Measurements from ENCODE around the gene BMP8A. TPM values are rescaled to one million over a fixed set of nuclear protein-coding genes. Genes with fewer than 3 reads are reported as not detected.
"Not testable (repeated sequence)": the region's sequence is repeated elsewhere in the genome, so short reads cannot be mapped to it uniquely, and the experiment has no call there.

BMP8A gene
- total RNA-seq, 1 experiment from 2014 or later: 0.07 TPM

GRCh38 chr1:39508266-39508665, 16.8 kb downstream of the BMP8A start:
- Histone ChIP-seq H3K4me3 (ENCODE audit: insufficient read depth, low read depth, low read length) (no peak overlapping the region), H3K36me3 (replicated peaks; ENCODE audit: control insufficient read depth, insufficient read depth, low read length) (no peaks in the 10 kb centered on the region), H3K27me3 (ENCODE audit: control insufficient read depth, insufficient read depth, low read length) (no peaks in the 10 kb centered on the region)
- DNase-seq: no peak

GRCh38 chr1:39508857-39509305, 17.4 kb downstream of the BMP8A start:
- Histone ChIP-seq H3K4me3 (ENCODE audit: insufficient read depth, low read depth, low read length) (no peak overlapping the region), H3K36me3 (replicated peaks; ENCODE audit: control insufficient read depth, insufficient read depth, low read length) (no peaks in the 10 kb centered on the region), H3K27me3 (ENCODE audit: control insufficient read depth, insufficient read depth, low read length) (no peaks in the 10 kb centered on the region)
- DNase-seq: peak; percentile 39

GRCh38 chr1:39509360-39510009, 18.0 kb downstream of the BMP8A start:
- DNase-seq: peak; percentile 21
- no peak overlapping the region for H3K4me3 ChIP-seq (ENCODE audit: insufficient read depth, low read depth, low read length)
- H3K27me3 ChIP-seq (ENCODE audit: control insufficient read depth, insufficient read depth, low read length): peaks cover under 1% of the 10 kb centered on the region; the same call in 1 of the 2 replicates
- H3K36me3 ChIP-seq (replicated peaks; ENCODE audit: control insufficient read depth, insufficient read depth, low read length): no peaks in the 10 kb centered on the region

- H3K36me3 ChIP-seq (replicated peaks; ENCODE audit: control insufficient read depth, insufficient read depth, low read length); H3K27me3 ChIP-seq (ENCODE audit: control insufficient read depth, insufficient read depth, low read length); H3K4me3 ChIP-seq (ENCODE audit: insufficient read depth, low read depth, low read length): not testable (repeated sequence)
- peak; percentile 39 for DNase-seq
Observed at GRCh38 chr1:39510570-39511186, 19.2 kb downstream of the BMP8A start.

- DNase-seq; H3K4me3 ChIP-seq (ENCODE audit: insufficient read depth, low read depth, low read length); H3K36me3 ChIP-seq (replicated peaks; ENCODE audit: control insufficient read depth, insufficient read depth, low read length); H3K27me3 ChIP-seq (ENCODE audit: control insufficient read depth, insufficient read depth, low read length): not testable (repeated sequence)
Observed at GRCh38 chr1:39511477-39511876, 20.0 kb downstream of the BMP8A start.

- not testable (repeated sequence) for H3K4me3 ChIP-seq (ENCODE audit: insufficient read depth, low read depth, low read length); H3K27me3 ChIP-seq (ENCODE audit: control insufficient read depth, insufficient read depth, low read length); H3K36me3 ChIP-seq (replicated peaks; ENCODE audit: control insufficient read depth, insufficient read depth, low read length); DNase-seq
Observed at GRCh38 chr1:39512234-39512847, 20.9 kb downstream of the BMP8A start.

DNA sequence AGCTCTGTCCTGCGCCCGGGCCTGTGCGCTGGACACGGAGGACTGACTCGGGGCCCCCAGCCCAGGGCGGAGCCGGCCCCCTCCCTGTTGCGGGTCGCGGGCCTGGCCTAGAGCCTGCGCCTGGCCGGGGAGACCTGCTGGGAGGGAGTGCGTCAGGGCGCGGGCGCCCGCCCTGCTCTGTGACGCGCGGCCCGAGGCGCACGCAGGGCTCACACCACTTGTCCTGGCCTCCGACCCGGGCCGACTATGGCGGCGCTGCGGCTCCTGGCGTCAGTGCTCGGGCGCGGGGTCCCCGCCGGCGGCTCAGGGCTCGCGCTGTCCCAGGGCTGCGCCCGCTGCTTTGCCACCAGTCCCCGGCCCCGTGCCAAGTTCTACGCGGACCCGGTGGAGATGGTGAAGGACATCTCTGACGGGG, 23.3 kb downstream of the BMP8A start:
- DNase-seq: peak; percentile 59
- H3K27me3 ChIP-seq (ENCODE audit: control insufficient read depth, insufficient read depth, low read length); H3K36me3 ChIP-seq (replicated peaks; ENCODE audit: control insufficient read depth, insufficient read depth, low read length): not testable (repeated sequence)
- H3K4me3 ChIP-seq (ENCODE audit: insufficient read depth, low read depth, low read length): peak overlapping the region; percentile 17; the same call in 1 of the 2 replicates

DNA sequence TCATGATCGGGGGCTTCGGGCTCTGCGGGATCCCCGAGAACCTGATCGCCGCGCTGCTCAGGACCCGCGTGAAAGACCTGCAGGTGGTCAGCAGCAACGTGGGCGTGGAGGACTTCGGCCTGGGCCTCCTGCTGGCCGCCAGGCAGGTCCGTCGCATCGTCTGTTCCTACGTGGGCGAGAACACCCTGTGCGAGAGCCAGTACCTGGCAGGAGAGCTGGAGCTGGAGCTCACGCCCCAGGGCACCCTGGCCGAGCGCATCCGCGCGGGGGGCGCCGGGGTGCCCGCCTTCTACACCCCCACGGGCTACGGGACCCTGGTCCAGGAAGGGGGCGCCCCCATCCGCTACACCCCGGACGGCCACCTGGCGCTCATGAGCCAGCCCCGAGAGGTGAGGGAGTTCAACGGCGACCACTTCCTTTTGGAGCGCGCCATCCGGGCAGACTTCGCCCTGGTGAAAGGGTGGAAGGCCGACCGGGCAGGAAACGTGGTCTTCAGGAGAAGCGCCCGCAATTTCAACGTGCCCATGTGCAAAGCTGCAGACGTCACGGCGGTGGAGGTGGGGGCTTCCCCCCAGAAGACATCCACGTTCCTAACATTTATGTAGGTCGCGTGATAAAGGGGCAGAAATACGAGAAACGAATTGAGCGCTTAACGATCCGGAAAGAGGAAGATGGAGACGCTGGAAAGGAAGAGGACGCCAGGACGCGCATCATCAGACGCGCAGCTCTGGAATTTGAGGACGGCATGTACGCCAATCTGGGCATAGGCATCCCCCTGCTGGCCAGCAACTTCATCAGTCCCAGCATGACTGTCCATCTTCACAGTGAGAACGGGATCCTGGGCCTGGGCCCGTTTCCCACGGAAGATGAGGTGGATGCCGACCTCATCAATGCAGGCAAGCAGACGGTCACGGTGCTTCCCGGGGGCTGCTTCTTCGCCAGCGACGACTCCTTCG, 24.0 kb downstream of the BMP8A start:
- peak overlapping the region; percentile 21; the same call in 1 of the 2 replicates for H3K4me3 ChIP-seq (ENCODE audit: insufficient read depth, low read depth, low read length)
- H3K36me3 ChIP-seq (replicated peaks; ENCODE audit: control insufficient read depth, insufficient read depth, low read length); H3K27me3 ChIP-seq (ENCODE audit: control insufficient read depth, insufficient read depth, low read length): not testable (repeated sequence)
- DNase-seq: peak; percentile 22

GRCh38 chr1:39516841-39517240, 25.4 kb downstream of the BMP8A start:
- DNase-seq; H3K36me3 ChIP-seq (replicated peaks; ENCODE audit: control insufficient read depth, insufficient read depth, low read length): not testable (repeated sequence)

GRCh38 chr1:39517936-39518335, 26.5 kb downstream of the BMP8A start:
- DNase-seq; H3K36me3 ChIP-seq (replicated peaks; ENCODE audit: control insufficient read depth, insufficient read depth, low read length); H3K4me3 ChIP-seq (ENCODE audit: insufficient read depth, low read depth, low read length); H3K27me3 ChIP-seq (ENCODE audit: control insufficient read depth, insufficient read depth, low read length): not testable (repeated sequence)

More at GRCh38 chr1:39516841-39517240, 25.4 kb downstream of the BMP8A start:
- not testable (repeated sequence) for H3K4me3 ChIP-seq (ENCODE audit: insufficient read depth, low read depth, low read length); H3K27me3 ChIP-seq (ENCODE audit: control insufficient read depth, insufficient read depth, low read length)

DNA sequence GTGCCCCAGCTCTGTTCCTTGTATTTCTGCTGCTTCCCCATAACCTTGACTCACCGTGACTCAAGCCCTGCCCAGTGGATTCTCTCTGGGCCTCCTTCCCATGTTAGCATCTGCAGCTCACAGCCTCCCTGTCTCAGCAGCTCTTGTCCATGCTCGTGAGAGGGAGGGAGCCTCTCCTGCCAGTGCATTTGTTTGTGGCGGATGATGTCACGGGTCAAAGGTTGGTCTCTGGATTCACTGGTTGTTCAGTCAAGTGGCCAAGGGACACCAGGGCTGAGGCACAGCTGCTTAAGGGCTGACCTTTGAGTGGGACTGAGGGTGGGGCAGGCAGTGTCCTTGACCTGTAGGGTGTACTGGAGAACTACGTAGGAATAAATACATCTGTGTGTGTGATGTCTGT, 27.9 kb downstream of the BMP8A start:
- H3K27me3 ChIP-seq (ENCODE audit: control insufficient read depth, insufficient read depth, low read length); DNase-seq; H3K4me3 ChIP-seq (ENCODE audit: insufficient read depth, low read depth, low read length); H3K36me3 ChIP-seq (replicated peaks; ENCODE audit: control insufficient read depth, insufficient read depth, low read length): not testable (repeated sequence)

GRCh38 chr1:39522221-39522620, 30.8 kb downstream of the BMP8A start:
- H3K27me3 ChIP-seq (ENCODE audit: control insufficient read depth, insufficient read depth, low read length); DNase-seq; H3K36me3 ChIP-seq (replicated peaks; ENCODE audit: control insufficient read depth, insufficient read depth, low read length); H3K4me3 ChIP-seq (ENCODE audit: insufficient read depth, low read depth, low read length): not testable (repeated sequence)

DNA sequence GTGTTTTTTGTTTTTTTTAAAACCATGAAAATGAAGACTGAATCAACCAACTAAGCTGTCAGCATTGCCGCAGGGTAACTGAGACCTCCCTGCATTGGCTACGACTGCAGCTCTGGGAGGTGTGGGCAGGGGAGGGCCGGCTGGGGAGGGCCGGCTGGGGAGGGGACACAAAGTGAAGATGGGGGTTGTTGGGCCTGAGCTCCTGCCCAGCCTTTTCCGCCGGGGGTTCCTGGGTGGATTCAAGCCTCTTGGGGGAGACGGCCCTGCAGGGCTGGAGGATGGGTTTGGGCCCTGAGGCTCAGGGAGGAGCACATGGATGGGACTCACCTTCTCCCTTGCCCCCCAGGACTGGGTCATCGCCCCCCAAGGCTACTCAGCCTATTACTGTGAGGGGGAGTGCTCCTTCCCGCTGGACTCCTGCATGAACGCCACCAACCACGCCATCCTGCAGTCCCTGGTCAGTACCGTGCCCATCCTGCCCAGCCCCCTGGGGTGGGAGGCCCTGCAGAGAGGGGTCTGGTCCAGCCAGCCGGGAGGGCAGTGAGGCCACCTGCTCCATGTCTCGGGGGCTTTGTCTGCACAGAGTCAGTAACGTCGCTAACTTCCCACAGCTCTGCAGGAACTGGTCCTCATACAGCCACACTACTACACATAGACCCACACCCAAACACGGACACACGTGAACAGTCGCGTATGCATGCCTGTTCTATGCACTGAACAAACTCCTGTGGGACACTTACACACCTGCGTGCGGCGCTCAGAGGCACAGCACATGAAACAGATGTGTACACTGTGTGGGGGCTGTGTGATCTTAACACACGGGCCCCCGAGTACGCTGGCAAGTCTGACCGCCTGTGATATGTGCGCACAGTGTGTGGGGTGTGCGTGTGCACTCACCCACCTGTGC, 31.5 kb downstream of the BMP8A start:
- H3K4me3 ChIP-seq (ENCODE audit: insufficient read depth, low read depth, low read length): no peak overlapping the region
- H3K36me3 ChIP-seq (replicated peaks; ENCODE audit: control insufficient read depth, insufficient read depth, low read length): no peaks in the 10 kb centered on the region
- peak; percentile 42 for DNase-seq
- no peaks in the 10 kb centered on the region for H3K27me3 ChIP-seq (ENCODE audit: control insufficient read depth, insufficient read depth, low read length)
